GM21717 (cell line): ENCODE data around the gene CNR2.
A peak's percentile ranks its signal among the peaks of the same experiment; 100 is the strongest.
"Not testable (repeated sequence)": the region's sequence is repeated elsewhere in the genome, so short reads cannot be mapped to it uniquely, and the experiment has no call there.

Experiments used
- ATAC-seq: cut with Tn5 transposase; IDR thresholded peaks from one replicate; pipeline ENCODE4 v1.9.1; 2021; ENCODE audit warnings: mild to moderate bottlenecking, moderate library complexity; ENCODE audit not compliant: unreplicated experiment

The CNR2 gene

DNA sequence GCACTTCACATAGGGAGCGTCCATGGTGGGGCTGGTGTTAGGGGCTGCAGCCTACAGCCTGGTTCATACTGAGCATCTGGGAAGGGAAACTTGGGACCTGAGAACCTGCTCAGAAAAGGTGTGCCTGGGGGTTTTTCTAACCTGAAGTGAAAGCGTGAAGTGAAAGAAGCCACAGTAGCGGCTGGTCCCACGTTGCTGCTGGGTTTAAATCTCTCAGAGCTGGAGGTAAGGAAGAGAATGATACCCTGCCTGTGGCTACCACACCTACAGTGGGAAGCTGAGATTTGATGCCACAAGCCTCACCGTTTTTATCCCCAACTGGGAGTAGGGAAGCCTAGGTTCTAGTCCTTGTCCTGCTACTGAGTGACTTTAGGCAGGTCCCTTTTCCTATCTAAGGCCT is 24.1 kb downstream of the CNR2 start:
- ATAC-seq = peak; percentile 38

DNA sequence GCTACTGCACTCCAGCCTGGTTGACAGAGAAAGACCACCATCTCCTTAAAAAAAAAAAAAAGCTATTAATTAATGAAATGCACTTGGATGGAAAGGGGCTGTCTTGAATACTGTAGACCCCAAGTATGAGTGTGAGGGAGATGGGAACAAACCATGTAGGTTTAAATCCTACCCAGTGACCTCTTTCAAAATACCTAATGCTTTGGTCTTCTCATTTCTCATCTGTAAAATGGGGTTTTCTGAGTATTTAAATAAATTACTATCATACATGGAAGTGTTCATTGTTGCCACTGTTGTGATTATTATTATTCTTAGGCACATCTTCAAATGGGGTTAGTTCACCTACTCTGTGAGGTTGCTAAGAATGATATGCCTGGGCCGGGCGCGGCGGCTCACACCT is 27.9 kb downstream of the CNR2 start:
- no peak for ATAC-seq

DNA sequence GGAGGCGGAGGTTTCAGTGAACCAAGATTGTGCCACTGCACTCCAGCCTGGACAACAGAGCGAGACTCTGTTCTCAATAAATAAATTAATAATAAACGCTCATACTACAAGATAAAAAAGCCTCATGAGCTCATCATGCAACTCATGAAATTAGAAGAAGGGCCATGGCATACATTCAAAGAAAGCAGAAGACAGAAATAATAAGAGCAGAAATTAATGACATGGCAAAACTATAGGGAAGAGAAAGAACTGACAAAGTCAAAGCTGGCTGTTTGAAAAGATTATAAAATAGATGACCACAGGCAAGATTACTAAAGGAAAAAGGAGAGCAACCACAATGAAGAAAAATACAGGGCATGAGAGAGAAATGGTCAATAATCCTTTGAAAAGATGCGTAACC is 30.4 kb downstream of the CNR2 start:
- no peak for ATAC-seq

DNA sequence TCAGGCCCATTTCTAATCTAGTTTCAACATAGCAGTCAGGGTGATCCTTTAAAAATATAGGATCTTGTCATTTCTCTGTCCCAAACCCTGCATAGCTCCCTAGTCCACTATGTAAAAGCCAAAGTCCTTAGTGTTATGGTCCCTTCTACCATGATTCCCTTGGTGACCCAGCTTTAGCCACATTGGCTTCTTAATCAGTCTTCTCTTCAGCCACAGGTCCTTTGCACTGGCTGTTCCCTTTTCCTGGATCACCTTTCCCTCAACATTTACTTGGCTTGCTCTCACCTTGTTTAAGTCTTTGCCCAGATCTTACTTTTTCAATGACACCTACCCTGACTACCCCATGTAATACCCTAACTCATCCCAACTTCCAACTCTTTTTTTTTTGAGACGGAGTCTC is 33.4 kb downstream of the CNR2 start:
- no peak for ATAC-seq

DNA sequence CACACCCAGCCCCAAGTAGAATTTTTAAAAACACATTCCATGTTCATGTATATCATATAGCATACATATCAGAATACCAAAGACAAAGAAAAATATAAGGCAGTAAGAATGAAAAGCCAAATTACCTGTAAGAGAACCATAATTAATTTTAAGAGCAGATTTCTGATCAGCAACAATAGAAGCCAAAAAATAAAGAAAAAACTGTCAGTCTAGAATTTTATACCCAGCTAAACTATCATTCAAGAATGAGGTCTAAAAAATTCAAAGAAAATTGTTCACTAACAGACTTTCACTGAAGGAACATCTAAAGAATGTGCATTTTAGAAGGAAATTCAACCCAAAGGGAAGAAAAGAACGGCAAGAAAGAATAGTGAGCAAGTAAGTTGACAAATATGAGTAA is 34.5 kb downstream of the CNR2 start:
- ATAC-seq = no peak

DNA sequence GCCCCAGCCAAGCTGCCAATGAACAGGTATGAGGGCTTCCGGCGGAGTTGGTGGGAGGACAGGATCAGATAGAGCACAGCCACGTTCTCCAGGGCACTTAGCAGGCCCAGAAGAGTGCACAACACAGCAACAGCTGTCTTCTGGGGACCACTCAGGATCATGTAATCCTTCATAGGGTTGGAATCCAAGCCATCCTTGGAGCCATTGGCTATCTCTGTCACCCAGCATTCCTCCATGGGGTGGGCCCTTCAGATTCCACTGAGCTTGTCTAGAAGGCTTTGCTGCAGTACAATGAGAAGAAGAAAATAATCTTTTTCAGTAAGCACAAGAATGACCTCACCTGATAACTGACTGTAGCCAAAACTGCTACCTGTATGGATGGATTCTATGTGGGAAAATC is 37.8 kb downstream of the CNR2 start:
- no peak for ATAC-seq

DNA sequence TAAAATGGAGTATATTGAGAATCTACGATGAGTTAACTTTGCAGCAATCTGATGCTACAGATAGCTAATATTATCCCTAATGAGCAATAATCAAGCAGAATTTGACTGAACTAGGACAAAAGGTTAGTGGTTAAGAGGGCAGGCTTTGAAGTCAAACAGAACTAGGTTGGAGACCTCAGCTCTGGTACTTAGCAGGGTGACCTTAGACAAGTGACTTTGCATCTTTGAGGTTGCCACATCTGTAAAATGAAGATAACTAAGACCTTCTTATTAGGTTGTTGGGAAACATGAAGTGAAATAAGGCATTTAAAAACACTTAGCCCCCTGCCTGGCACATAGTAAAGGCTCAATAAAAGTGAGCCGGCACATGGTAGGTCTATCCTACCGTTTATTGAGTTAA is 40.7 kb downstream of the CNR2 start:
- ATAC-seq = no peak

DNA sequence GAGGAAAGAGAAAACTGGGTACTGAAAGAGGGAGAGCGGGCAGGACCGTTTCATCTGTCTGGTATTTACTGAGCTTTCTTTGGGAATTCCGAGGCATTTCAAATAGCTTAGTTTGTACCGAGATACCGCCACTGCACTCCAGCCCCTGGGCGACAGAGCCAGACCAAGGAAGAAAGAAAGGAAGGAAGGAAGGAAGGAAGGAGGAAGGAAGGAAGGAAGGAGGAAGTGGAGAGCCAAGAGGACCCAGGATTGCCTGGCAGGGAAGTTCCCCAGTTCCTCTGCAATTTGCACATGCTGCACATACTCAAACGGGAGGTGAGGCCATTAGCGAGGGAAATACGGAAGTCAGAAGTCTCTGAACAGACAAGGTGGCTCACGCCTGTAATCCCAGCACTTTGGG is 44.1 kb downstream of the CNR2 start:
- ATAC-seq = no peak

DNA sequence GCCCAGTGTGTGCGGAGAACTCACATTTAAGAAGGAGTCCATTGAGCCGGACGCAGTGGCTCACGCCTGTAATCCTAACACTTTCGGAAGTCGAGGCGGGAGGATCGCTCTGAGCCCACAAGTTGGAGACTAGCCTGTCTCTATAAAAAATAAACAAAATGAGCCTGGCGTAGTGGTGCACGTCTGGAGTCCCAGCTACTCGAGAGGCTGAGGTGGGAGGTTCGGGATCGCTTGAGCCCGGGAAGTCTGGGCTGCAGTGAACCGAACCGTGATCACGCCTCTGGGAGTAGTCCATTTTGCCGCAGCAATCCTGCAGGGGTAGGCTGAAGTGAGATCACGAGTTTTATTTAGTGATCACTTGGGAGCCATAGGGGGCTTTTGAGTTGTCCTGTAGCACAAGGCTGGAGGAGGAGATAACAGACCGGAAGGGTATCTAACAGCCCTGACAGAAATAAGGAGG is 44.6 kb downstream of the CNR2 start:
- peak; percentile 16 for ATAC-seq

DNA sequence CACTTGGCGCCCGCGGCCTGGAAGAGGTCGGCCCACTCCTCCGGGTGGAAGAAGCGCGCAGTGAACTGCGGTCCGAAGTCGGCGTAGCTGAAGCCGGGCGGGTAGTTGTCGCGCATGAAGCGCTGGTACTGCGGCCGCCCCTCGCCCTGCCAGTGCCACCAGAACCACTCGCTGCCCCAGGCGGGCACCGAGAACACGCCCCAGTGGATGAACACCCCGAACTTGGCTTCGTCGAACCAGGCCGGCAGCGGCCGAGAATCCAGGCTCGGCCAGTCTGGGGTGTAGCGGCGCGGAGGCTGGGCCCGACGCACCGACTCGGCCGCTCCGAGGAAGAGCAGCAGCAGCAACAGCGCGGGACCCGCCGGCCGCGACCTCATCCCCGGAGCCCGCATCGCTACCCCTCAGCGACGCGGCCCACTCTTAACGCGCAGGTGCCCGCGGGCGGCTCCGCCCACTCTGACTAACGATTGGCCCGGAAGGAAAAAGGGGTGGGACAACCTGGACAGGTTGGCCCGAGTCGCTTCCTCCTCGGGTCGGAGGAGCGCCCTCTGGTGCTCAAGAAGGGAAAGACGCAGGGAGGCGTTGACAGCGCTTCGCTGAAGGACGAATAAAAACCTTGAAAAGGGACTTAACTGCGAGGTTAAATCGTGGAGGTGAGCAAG is 45.1 kb downstream of the CNR2 start, which contains the start of gene FUCA1:
FUCA1 (minus strand) TSS at position 396 of the 662 bp plus-strand sequence; CDS start at position 392, 4 bp downstream.
- ATAC-seq = peak; percentile 80

DNA sequence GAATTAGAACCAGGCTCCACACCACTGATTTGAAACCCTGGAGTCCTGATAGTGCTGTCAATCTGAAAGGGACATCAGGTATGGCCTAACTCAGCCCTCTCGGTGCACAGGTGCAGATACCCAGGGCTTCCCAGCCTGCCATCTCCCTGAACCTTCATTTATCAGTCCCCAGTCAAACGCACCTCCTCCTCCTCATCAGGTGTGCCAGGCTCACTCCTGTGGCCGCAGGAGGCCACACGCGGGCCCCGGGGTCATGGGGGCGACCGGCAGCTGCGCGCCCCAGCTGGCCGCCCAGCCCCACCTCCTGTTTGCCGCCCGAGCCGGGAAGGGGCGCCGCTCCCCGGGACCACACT is 45.6 kb downstream of the CNR2 start:
- ATAC-seq = peak; percentile 25

DNA sequence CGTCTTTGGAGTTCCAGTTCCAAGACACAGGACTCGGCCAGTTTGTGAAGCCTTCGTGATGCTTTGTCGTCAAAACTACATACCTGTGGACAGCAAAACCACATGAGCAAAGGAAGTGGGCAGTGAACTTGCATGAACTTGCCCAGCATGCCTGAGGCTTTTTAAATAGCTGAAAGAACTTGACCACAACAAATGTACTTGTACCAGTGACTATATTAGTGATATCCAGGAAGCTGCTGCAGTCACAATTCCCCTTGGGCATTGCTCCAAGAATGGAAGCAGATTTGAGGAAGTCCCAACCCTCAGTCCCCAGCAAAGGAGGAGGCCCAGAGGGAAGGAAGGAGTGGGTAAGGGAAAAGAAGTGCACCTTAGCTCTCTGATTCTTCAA is 47.6 kb downstream of the CNR2 start:
- no peak for ATAC-seq

DNA sequence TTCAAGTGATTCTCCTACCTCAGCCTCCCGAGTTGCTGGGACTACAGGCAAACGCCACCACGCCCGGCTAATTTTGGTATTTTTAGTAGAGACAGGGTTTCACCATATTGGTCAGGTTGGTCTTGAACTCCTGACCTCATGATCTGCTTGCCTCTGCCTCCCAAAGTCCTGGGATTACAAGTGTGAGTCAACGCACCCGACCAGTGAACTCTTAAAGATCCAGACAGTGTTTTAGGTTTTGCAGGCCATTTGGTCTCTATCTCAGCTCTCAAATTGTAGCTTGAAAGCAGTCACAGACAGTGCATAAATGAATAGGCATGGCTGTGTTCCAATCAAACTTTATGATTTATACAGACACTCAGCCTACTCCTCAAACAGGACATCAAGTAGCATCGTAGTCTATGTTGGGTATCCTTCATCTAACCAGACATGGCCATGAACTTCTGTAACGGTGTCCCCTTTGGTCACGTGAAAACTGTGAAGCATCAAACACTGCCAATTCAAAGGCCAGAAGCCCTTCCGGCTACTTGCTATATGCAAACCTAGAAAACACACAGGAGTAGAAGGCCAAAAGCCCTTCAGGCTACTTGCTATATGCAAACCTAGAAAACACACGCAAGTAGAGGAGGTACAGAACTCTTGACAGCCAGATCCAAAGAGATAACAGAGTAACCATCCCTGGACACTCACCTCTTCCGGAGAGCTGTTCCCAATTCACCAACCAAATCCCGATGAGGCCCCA is 48.2 kb downstream of the CNR2 start:
- no peak for ATAC-seq

DNA sequence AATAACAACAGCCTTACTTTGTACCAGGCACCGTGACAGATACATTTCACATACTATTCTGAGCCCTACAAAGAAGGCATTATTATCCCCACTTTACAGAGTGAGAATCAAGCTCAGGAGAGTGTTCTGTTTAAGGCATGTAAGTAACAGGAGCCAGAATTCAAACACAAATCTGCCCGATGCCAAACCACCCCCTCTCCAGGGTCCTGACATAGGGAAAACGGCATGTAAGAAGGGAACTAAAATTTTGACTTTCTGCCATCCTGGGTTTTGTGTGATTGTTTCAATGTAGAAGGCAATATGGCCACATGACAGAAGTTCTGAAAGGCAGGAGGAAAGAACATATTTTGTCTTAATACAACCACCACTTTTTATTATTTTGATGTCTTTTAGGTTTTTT is 50.5 kb downstream of the CNR2 start:
- no peak for ATAC-seq

DNA sequence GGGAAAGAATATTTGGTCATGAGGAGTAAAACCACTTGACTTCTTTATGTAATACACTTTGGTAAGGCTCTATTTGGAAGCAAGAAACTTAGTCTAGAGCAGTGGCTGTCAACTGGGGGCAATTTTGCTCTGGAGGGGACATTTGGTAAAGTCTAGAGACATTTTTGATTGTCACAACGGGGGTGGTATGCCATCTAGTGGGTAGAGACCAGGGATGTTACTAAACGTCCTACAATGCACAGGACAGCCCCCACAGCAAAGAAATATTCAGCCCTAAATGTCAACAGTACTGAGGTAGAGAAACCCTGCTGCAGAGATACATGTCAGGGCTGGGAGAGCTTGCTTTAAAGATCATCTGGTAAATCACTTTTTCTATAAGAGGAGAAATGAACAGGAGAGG is 58.6 kb downstream of the CNR2 start:
- no peak for ATAC-seq

DNA sequence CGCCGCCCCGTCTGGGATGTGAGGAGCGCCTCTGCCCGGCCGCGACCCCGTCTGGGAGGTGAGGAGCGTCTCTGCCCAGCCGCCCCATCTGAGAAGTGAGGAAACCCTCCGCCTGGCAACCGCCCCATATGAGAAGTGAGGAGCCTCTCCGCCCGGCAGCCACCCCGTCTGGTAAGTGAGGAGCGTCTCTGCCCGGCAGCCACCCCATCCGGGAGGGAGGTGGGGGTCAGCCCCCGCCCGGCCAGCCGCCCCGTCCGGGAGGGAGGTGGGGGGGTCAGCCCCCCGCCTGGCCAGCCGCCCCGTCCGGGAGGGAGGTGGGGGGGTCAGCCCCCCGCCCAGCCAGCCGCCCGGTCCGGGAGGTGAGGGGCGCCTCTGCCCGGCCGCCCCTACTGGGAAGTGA is 60.0 kb downstream of the CNR2 start:
- not testable (repeated sequence) for ATAC-seq

DNA sequence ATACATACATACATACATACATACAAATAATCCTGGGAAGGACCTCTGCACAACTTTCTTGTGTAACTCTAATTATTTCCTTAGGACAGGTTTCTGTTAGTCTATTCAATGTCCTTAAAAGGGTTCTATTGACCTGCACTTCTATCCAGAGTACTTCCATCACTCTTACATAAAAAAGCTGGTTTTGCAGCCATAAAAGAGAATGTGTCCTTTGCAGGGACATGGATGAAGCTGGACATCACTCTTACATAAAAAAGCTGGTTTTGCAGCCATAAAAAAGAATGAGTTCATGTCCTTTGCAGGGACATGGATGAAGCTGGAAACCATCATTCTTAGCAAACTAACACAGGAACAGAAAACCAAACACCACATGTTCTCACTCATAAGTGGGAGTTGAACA is 61.8 kb downstream of the CNR2 start:
- not testable (repeated sequence) for ATAC-seq

DNA sequence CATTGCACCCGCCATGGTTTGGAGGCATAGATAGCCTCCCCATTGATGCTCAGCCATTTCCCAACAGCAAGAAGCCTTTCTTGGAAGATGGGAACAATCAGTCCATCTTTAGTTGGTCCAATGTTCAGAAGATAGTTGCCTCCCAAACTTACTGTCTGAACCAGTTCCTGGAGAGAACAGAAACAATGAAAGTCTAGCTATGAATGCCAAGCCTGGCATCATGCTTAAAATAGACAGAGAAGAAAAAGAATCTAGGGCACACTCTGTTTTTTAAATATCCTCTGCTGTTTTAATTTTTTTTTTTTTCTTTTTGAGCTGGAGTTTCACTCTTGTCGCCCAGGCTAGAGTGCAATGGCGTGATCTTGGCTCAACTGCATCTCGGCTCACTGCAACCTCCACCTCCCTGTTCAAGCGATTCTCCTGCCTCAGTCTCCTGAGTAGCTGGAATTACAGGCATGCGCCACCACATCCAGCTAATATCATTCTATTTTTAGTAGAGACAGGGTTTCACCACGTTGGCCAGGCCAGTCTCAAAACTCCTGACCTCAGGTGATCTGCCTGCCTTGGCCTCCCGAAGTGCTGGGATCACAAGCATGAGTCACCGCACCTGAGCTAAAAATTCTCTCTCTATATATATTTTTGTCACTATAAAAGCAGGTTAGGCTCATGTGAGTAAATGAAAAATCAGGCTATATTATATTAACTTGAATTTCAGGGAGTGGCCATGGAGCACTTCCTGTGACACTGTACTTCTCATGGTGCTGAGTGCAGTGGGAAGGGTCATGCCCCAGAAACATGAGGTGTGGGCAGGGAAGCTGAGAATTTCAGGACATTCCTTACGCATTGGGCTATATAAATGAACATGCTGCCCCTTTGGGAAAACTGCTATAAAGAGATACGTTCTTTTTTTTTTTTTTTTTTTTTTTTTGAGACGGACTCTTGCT is 64.2 kb downstream of the CNR2 start:
- no peak for ATAC-seq

DNA sequence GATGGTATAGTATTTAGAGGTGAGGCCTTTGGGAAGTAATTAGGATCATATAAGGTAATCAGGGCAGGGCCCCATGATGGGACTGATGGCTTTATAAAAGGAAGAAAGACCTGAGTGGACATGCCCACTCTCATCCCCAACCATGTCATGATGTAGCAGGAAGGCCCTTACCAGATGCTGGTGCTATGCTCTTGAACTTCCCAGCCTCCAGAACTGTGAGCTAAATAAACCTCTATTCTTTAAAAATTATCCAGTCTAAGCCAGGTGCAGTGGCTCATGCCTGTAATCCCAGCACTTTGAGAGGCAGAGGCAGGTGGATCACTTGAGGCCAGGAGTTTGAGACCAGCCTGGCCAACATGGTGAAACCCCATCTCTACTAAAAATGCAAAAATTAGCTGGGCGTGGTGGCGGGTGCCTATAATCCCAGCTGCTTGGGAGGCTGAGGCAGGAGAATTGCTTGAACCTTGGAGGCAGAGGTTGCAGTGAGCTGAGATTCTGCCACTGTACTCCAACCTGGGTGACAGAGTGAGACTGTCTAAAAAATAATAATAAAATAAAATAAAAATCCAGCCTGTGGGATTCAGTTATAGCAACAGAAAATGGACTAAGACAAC is 65.6 kb downstream of the CNR2 start:
- not testable (repeated sequence) for ATAC-seq

DNA sequence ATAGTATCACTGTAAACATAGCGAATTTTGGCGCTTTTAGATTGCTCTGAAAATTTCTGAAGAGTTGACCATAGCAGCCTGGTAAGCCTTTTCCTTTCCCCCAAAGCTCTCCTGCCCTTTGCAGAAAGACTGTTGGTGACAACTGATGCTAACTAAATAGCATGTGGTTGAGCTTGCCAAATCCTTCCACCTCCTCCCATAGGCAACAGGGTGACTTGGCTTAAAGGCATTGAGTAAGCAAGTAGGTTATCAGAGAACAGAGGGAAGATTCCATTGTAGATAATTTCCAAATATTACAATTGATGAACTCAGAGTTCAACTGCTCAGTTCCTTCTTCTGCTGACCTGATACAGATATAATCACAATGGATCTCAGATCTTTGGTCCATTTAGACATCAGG is 68.0 kb downstream of the CNR2 start:
- no peak for ATAC-seq

DNA sequence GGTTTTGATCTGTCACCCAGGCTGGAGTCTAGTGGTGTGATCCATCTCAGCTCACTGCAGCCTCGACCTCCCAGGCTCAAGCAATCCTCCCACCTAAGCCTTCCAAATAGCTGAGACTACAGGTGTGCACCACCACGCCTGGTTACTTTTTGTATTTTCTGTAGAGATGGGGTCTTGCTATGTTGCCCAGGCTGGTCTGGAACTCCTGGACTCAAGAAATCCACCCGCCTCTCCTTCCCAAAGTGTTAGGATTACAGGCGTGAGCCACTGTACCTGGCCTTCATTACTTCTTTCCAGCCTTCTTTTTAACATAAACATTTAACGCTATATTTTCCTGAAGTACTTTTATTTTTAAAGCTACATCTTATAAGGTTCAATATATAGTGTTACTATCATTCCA is 69.5 kb downstream of the CNR2 start:
- ATAC-seq = no peak
